GM21526 (cell line): Measurements from ENCODE around the gene TK2.

Source experiments
- ATAC-seq: cut with Tn5 transposase; IDR thresholded peaks from one replicate; pipeline ENCODE4 v1.9.1; 2021; ENCODE audit warnings: moderate library complexity; ENCODE audit not compliant: unreplicated experiment, low FRiP score

TK2 gene

DNA sequence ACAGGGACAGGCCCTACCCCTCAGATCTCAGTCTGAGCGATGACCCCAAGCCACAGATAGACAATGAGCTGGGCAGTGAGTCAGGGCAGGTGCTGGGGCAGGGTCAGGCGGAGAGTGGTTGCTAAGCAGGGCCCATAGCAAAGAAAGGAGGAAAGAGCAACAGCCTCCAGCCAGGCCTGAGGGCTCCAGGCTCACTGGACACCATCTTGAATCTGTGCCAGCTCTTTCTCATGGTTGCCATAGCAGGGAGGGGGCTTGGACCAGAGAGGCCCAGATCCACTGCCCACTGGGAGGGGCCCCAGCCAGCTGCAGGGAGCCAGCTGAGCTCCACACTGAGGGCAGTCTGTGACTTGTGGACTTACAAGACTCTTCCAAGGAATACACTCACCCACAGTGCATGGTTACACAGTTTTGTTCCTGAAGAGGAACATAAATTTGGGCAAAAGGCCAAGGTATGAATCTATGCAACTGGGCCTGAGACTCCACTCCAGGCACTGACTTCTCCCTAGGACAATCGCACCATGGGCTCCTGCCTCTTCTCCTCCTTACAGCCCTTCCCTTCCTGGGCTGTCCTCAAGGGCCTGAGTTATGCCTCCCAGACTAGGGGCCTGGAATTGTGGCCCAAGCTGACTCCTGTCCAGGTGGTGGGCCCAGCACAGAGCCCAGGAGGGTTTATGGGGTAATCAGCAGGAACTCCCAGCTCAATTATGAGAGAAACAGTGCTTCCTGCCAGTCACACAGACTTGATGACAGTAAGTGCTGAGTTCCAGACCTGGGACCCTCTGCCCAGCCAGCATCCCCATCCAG is 62.9 kb downstream of the TK2 start:
- ATAC-seq: no peak

DNA sequence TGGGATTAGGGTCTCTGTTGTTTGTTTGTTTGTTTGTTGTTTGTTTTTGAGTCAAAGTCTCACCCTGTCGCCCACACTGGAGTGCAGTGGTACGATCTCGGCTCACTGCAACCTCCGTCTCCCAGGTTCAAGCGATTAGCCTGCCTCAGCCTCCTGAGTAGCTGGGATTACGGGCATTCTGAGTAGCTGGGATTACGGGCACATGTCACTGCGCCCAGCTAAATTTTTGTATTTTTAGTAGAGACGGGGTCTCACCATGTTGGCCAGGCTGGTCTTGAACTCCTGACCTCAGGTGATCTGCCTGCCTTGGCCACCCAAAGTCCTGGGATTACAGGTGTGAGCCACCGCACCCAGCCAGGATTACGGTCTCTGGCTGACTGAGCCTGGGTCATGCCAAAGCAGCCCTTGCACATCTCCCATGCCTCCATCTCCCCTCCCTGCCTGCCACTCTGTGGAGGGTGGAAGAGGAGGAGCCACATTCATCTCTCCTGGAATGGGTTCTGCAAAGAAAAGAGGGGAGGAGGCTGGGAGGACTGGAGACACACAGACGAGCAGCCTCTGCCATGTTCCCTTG is 63.6 kb downstream of the TK2 start:
- no peak for ATAC-seq

DNA sequence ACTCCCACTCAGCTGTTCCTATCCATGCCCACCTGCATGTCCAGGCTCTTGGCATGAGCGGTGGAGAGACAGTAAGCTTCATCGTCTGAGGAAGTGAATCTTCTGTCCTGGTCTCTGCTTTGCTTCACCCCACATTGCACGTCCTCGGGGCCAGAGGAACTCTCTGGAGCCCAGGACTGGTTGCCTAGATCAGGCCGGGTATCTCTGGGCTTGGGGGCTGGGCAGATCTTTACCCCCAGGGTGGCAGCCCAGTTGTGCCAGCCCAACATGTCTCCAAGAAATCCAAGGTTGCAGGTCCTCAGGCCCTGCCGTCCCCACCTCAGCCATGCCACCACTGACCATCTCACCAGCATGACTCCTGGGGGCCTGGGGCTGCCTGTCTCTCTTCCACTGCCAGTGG is 64.5 kb downstream of the TK2 start:
- no peak for ATAC-seq

DNA sequence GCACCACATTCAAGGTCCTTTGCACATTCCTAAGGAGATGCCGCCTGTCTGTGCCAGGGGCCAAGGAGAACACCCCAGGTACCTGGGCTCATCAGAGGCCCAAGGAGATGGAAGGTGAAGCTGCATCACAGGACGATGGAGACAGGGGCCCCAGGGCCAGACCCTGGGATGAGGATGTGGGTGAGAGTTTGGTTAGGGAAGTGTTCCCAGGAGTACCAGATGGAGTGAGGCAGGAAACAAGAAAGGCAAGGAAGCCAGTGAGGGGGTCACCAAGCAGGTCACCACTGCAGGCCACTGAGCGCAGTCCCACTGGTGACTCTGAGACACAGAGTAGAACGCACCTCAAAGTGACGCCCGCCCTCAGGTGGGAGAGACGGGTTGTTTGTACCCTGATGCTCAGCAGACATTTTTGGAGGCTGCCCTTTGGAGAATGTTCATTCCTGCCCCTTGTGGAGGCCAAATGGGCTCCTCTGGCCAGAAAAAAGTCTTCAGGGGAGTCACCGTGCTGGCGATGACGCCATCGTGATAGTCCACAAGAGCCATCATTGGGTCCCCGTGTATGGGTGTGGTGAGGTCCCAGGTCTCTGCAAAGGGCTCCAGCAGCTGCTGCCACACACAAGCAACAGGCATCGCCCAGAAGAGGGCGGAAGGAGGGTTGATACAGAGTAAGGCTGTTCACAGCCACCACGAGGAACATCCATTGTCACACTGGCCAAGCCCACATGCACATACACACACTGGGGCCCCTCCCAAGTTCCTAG is 65.3 kb downstream of the TK2 start:
- ATAC-seq: no peak

DNA sequence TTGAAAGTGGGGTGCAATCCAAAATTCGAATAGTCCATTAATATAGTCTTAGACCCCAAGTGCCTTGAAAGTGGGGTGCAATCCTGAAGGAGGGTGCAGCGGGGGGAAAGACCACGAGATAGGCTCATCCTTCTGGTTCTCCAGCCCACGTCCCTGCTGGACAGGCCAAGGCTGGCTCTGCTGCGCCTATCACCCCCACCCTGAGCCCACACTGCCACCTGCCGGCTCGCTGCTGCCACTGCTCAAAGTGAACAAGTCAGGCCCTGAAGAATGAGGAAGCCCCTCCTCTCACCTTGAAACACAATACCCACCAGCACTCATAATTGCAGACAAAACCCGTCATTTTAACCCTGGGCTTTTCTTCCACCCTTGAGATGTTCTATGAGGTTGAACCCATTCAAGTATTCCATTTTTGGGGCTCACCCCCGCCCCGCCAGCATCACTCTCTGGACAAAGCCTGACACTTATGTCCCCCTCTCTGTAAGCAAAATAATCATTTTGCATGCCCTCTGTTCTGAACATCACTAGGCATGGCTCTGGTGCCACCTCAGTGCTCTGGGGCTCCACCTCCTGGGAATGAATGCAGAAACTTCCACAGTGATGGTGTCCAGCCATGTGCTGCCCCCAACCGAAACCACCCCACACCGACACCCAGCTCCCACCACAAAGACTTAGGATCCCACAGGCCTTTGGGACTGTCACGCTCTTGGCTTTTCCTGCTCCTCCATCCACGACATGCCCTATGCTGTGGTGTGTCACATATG is 66.1 kb downstream of the TK2 start:
- ATAC-seq: peak; percentile 65

DNA sequence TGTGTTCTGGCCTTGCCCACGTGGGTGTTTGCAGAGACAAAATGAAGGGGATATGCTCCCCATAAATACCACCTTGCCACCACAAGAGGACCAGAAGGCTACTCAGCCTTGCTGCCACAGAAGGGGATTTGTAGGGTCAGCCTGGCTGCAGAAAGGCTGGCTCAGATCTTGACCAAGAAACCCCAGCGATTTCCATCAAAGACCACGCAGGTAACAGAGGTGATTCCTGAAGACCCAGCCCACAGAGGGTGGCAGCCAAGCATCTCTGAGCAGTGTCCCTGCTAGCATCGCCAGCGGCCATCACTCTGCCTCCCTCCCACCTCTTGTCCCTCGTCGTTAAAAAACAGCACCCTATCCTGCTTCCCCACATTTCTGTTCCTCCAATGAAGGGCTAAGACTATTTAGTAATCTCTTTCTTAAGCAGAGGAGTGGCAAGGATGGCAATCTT is 68.0 kb downstream of the TK2 start:
- ATAC-seq: no peak

DNA sequence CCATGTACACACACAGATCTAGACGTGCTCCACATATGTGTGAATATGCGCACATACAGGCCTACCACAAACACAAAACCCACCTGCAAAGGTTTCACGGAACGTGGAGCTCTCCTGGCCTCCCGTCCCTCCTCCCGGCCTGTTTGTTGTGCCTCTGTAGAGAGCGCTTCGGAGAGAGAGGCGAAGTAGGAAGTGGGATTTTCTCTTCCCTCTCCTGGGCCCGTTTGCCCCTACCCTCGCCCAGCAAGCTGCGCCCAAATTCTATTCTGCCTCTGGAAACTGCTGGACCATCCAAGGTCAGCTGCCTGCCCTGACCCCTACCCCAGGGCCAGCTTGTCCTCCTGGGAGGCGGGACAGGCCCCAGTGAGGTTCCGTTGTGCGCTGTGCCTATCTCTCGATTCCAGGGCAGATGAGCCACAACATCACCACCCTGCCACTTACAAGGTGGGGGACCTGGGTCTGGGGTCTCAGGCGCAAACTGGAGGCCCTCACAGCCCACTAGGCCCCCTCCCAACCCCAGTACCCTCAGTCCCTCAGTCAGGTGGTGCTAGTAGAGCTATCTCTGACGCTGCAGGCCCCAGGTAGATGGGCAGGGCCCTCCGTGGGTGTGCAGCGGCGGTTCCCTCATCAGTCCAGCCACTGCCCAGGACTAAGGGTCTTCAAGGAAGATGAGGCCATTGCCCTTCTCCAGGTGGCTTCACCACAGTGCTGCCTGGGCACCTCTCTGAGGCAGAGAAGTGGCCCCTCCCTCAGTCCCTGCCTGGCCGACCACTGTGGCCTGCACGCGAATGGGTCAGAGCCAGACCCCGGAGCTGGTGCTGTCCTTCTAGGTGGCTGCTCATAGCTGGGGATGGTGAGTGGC is 68.6 kb downstream of the TK2 start:
- ATAC-seq: no peak

DNA sequence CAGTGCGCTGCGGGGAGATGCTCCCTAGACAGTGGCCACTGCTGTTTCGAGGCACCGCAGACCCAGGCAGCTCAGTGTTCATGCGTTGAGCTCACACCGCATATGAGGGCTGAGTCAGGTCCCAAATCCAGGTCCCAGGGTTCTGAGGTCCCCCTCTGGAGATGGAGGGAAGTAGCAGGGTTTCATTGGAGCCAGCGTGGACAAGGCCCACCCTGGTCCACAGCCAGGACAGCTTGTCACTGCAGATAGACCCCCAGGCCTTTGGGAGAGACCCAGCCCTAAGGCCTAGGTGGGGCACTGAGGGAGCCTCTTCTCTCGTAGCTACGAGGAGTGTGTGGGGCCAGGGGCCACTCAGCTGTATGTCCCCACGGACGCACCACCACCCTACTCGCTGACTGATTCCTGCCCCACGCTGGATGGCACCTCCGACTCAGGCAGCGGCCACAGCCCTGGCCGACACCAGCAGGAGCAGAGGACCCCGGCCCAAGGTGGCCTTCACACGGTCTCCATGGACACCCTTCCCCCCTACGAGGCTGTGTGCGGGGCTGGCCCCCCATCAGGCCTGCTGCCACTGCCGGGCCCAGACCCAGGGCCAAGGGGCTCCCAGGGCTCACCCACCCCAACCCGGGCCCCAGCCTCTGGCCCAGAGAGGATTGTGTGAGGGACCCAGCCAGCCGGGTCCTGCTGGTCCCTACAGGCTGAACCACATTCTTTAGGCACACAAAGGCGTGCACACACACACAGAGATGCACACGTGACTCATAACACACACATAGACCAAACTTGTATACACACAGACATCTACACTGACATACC is 69.4 kb downstream of the TK2 start:
- no peak for ATAC-seq

DNA sequence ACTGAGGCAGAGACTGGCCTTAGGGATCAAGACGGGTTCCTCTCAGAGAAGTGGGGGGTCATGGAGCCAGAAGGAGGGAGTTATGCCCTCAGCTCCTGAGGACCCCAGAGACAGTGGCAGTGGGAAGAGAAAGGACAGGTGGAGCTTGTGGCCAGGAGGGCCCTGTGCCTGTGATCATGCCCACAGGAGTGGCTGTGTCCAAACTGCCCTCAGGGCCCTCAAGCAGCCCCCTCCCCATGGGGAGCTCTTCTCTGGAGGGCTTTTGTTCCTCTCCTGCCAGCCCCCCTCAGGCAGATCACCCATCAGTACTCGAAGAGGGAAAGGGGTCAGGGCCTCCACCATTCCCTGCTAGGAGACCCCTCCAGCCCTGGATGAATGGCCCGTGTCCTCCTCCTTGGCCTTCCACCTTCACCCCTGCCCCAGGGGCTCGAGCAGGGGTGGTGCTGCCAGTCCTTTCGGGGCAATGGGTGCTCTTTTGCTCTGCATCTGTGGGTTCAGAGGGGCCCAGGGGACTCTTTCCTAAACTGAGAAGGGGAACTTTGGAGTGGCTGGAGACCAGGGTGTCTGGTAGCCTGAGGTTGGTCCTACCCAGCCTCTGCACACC is 70.2 kb downstream of the TK2 start:
- no peak for ATAC-seq

DNA sequence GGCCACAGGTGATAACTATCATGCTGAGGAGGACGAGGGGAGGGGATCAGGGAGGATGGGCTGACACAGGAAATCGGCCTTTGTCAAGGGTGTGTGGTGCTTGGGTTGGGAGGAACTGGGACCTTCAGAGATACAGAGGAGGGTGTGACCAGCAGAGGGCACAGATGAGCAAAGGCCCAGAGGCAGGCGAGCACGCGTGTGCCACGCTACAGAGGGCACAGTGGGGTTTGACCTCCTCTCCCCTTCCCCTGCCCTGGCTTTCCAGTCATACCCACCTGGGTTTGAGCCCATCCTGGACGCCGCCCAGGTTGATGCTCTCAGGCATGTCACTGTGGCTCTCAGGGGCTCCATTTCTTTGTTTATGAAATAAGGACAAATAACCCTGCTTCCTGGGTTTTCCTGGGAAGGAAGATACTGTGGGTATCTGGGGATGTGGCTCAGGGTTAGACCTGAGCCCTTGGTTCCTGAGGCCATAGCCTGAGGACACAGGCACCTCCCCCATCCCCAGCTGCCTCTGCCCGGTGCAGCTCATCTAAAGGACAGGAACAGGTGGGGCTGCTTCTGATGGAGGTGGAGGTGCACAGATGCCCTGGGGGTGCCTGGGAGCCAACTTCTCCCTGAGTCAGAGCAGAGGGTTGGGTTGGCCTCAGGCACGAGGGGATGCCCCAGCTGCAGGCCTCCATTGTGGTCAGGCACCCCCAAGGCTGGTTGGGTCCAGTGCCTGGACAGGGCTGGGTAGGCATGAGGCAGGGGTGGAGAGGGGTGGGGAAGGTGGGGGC is 71.0 kb downstream of the TK2 start:
- ATAC-seq: no peak

DNA sequence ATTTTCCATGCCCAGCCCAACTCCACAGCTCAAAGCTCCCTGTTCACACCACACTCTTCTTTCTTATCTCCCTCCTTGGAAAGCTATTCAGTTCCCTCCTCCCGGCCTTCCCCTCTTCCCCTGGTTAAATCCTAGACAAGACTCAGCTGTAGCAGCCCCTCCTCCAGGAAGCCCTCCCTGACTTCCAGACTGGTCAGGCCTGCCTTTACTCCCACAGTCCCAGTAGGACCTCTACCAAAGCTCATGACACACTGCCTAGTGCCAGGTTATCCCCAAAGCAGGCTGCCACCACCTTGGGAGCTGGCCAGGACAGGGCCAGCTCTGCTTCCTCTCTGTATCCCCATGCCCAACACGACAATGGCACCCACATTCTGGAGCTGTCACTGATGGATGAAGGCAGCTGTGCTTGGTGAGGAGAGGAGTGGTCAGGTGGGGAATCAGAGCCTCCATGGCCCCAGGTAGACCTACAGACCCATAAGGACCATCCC is 72.8 kb downstream of the TK2 start:
- ATAC-seq: no peak

DNA sequence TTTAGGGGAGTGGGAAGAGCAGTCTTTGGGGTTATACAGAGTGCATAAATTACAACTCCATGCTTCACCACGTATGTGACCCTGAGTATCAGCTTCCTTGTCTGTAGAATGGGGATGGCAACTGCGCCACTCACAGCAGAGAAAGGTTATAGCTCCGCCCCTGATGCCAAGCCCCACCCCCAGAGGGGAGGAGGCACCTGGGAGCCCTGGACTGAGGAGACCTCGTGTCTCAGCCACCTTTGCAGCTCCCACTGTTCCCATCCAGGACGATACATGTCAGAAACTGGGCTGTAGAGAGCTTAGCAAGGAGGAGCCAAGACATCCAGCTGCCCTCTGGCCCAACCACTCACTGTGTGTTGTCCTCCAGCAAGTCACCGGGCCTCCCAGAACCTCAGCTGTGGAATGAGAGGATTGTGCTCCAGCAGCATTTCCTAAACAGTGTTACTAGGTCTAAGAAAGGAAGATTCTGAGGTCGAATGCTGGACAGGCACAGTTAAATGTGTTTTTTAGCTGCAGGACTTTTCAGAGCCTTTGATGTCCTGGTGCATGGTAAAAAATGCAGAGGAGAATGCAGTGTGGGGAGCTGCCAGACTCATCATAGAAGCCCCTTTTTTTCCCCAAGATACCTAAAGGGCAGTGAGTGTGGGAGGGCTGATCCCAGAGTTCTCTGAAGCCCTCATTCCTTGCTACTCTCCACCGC is 73.4 kb downstream of the TK2 start:
- no peak for ATAC-seq

DNA sequence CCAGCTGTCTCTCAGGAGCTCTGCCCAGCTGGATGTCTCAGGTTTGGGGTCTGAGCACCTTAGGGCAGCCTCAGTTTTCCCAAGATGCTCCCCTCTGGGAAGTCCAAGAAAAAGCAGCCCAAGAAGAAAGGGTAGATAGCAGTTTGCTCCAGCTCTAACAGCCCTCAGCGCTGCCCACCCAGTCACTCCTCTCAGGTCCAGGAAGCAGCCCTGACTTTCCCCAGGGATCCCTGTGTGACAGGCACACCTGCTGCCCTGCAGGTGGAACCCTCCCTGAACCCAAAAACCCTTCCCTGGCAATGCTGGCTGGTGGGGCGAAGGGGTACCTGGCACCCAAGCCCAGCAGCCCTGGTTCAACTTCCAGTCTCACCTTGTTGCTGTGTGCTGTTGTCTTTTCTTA is 74.7 kb downstream of the TK2 start:
- ATAC-seq: no peak

DNA sequence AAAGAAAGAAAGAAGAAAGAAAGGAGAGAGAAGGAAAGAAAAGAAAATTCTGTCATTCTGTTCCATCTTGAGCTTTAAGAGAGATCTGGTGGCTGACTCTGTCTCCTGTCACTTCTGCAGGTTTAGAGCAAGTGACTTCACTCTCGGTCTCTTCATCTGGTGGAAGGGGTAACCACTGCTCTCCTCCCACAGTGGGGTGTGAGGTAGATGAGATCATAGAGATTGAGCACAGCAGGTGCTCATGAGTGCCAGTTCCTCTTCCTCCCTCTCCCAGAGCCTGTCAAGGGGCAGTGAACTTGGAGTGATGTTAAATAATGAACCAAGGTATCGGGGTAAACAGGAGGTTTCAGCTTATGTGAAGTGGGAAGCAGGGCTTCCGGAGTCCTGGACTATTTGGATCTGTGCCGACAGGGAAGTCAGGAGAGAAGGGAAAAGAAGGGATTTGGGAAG is 75.1 kb downstream of the TK2 start:
- peak; percentile 82 for ATAC-seq

DNA sequence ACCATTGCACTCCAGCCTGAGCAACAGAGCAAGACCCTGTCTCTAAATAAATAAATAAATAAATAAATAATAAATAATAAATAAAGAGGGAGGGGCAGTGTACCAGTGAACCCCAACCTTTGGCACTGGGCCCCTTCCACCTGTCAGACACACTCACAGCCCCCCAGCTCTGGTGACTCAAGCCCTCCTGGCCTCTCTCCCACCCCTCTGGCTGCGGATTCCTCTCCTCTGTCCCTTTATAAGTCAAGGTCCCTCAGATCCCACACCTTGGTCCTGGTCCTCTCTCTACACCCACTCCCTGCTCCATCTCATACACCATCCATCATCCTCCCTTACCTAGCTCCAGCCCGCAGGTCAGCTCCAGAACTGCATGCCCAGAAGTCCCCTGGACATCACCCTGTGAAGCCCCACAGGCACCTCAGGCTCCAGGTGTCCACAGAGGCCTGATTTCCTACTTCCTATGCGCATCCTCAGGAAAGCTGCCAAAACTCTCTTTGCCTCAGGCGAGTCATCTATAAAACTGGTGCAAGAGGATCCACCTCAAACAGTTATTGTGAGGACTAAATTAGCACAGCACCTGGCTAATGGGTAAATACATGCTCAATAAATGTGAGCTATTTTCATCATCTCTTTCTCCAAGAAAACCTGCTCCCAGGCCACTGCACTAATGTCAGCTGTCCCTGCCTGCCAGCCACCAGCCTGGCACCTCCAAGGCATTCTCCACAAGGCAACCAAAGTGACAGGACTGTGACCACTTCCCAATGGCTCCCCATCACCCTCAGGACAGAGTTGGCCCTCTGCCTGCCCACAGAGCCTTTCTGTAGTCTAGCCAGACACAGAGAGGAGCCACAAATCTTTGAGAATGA is 76.0 kb downstream of the TK2 start:
- no peak for ATAC-seq

DNA sequence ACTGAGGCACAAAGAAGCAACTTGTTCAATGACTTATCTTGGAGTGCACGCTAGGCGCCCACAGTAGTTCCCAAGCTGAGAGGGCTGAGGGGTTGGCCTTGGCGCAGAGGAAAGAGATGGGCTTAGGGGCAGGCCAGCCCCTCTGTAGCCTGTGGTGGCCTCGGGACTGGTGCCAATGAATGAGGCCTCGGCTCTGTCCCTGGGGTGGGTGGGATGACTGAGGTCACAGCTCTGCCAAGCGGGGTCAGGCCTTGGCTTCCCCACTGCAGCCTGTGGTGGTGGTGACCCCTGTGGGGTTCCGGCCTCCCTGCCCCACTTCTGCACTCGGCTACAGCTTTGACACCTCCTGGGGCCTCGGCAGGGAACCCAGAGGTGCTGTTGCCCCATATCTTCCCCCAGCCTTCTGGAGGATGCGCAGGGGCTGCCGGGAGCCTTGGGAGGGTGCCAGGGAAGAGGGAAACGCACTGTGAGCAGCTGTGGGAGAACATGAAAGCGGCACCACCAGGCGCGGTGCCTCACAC is 76.8 kb downstream of the TK2 start:
- no peak for ATAC-seq
